Kidney (tissue), 14 donors: Measurements from ENCODE around the gene CD8B. TPM values are rescaled to one million over a fixed set of nuclear protein-coding genes. Genes with fewer than 3 reads are reported as not detected.

Experiments used
- DNase-seq, 5 donors: peaks; one replicate each; pipeline ENCODE4 v3.0.0-alpha.2; 2013 to 2020
- FAIRE-seq: peaks from 2 replicates; lab custom pipeline; 2012; peaks lifted over from hg19 to GRCh38; lab: Jason Lieb, UNC
- H3K27ac ChIP-seq, 2 donors: one replicate each; pipeline ENCODE4 v1.7.0; 2013; ENCODE audit warnings: low read depth in 2 of 2, low read length in 2 of 2, inconsistent platforms in 1 of 2
- H3K27me3 ChIP-seq: one replicate; pipeline ENCODE4 v1.7.1; 2013; ENCODE audit warnings: low read length, inconsistent platforms; ENCODE audit not compliant: control insufficient read depth, insufficient read depth
- H3K36me3 ChIP-seq, 3 donors: one replicate each; pipeline versions ENCODE4 v1.7.0 to v1.7.1; 2013; ENCODE audit warnings: low read length in 3 of 3, control low read depth in 1 of 3, inconsistent platforms in 1 of 3; ENCODE audit not compliant: insufficient read depth in 3 of 3, control insufficient read depth in 2 of 3
- H3K4me1 ChIP-seq, 3 donors: one replicate each; pipeline versions ENCODE4 v1.7.0 to v1.7.1; 2013; ENCODE audit warnings: low read length in 3 of 3, inconsistent platforms in 1 of 3, low read depth in 1 of 3; ENCODE audit not compliant: control insufficient read depth in 2 of 3, insufficient read depth in 2 of 3
- H3K4me3 ChIP-seq, 3 donors: one replicate each; pipeline versions ENCODE4 v1.7.0 to v1.8.1; 2013; ENCODE audit warnings: low read length in 3 of 3, control low read depth in 1 of 3, inconsistent platforms in 1 of 3
- H3K9ac ChIP-seq, 3 donors: one replicate each; pipeline versions ENCODE4 v1.7.0 to v1.7.1; 2013; ENCODE audit warnings: low read length in 3 of 3, control low read depth in 1 of 3, inconsistent platforms in 1 of 3
- H3K9me3 ChIP-seq, 3 donors: one replicate each; pipeline versions ENCODE4 v1.7.0 to v1.7.1; 2013; ENCODE audit warnings: low read length in 3 of 3, control low read depth in 1 of 3, inconsistent platforms in 1 of 3; ENCODE audit not compliant: control insufficient read depth in 2 of 3, insufficient read depth in 1 of 3
- intact Hi-C: fragments of 100-400 bp; cut with DNase I; formaldehyde crosslinking; loops from one replicate; pipeline ENCODE4 v1.11.1; 2022
- polyA plus RNA-seq: library from polyadenylated mRNA; stranded (reverse); fragments of 350-450 nt; fragmentation: Illumina TruSeq; extraction: RNeasy Lipid Tissue Mini Kit (QIAGEN cat#74804); gene quantifications from one replicate; pipeline ENCODE4 v1.2.3, GENCODE V29; 2014; ENCODE audit warnings: low read depth, low replicate concordance; ENCODE audit not compliant: insufficient read depth
- total RNA-seq: library from RNA; stranded (reverse); fragmentation: NEBNext Ultra II Directional; extraction: Animal tissue kit (Norgen Biotek cat#: 25700); gene quantifications from one replicate; pipeline ENCODE4 v1.2.1, GENCODE V29; 2021
- TF ChIP-seq, protein P1 (sequence below): IDR thresholded peaks from 3 replicates; pipeline ENCODE4 v1.5.1; 2012; ENCODE audit warnings: mild to moderate bottlenecking, moderate library complexity, borderline replicate concordance; ENCODE audit not compliant: insufficient read depth; ENCODE audit errors: extremely low read depth
- donor health status: control.
- donor health status: control.
- donor health status: control.
- donor health status: control.
- donor health status: control.
- donor health status: DM: yes; HTN: yes; CAD: no.
- donor health status: Normal renal cell carcinoma (clear cell type).

CD8B gene
- total and polyA plus RNA-seq, 2 donors from 2014 or later: 2.5 TPM; not detected in 1

DNA sequence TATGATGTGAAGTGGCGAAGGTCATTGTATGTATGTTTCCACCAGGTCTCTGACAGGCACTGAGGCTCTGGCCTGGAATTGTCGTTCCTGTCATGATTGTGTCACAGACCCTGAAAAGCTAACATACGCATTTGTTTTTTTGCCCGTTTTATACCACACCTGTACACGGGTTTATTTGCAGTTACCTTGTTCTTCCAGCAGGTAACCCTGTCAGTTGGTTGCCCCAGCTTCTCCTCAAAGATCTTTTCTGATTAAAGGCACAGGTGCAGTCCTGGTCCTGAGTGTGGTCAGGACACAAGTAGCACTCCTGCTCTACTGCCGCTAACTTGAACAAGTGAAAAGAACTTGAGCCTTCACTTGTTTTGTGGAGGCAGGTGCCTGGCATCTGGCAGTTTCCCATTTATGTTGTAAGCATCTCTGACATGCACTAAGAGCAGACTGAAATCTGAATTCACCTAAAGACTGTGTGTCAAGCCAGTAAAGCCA, 90.8 kb downstream of the CD8B start:
- Histone ChIP-seq H3K9ac (no peak overlapping the region), H3K36me3 (peaks cover 0 to 42% (median 33%) of the 10 kb centered on the region in 3 donors), H3K4me3 (no peak overlapping the region), H3K4me1 (no peaks in the 10 kb centered on the region), H3K27me3 (no peaks in the 10 kb centered on the region), H3K27ac (no peak overlapping the region), H3K9me3 (no peaks in the 10 kb centered on the region)
- FAIRE-seq: no peak
- DNase-seq: no peak
- intact Hi-C loops: no loop called here
- TF ChIP-seq, protein P1, sequence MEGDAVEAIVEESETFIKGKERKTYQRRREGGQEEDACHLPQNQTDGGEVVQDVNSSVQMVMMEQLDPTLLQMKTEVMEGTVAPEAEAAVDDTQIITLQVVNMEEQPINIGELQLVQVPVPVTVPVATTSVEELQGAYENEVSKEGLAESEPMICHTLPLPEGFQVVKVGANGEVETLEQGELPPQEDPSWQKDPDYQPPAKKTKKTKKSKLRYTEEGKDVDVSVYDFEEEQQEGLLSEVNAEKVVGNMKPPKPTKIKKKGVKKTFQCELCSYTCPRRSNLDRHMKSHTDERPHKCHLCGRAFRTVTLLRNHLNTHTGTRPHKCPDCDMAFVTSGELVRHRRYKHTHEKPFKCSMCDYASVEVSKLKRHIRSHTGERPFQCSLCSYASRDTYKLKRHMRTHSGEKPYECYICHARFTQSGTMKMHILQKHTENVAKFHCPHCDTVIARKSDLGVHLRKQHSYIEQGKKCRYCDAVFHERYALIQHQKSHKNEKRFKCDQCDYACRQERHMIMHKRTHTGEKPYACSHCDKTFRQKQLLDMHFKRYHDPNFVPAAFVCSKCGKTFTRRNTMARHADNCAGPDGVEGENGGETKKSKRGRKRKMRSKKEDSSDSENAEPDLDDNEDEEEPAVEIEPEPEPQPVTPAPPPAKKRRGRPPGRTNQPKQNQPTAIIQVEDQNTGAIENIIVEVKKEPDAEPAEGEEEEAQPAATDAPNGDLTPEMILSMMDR: no peak

DNA sequence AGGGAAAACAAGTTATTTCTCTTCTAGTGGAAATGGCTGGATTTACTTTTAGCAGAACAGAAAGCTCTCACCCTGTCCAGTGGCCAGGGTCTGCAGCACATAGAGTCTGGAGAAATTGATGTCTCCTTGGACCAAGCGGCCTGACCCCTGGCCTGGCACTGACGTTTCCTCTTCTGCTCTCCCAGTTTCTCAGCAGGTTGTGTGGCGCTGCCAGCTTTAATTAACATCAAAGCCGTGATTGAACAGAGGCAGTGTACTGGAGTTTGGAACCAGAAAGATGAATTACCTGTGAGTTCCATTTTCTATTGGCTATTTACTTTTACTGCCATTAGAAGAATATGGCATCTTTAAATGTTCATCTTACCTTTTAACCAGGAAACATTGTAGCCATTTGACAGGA, 91.8 kb downstream of the CD8B start:
- Histone ChIP-seq H3K9ac (no peak overlapping the region), H3K9me3 (no peaks in the 10 kb centered on the region), H3K27me3 (no peaks in the 10 kb centered on the region), H3K27ac (no peak overlapping the region), H3K36me3 (peaks cover 0 to 40% (median 36%) of the 10 kb centered on the region in 3 donors), H3K4me3 (no peak overlapping the region), H3K4me1 (no peaks in the 10 kb centered on the region)
- no peak for DNase-seq
- intact Hi-C loops: no loop called here
- TF ChIP-seq, protein P1: no peak
- FAIRE-seq: no peak

DNA sequence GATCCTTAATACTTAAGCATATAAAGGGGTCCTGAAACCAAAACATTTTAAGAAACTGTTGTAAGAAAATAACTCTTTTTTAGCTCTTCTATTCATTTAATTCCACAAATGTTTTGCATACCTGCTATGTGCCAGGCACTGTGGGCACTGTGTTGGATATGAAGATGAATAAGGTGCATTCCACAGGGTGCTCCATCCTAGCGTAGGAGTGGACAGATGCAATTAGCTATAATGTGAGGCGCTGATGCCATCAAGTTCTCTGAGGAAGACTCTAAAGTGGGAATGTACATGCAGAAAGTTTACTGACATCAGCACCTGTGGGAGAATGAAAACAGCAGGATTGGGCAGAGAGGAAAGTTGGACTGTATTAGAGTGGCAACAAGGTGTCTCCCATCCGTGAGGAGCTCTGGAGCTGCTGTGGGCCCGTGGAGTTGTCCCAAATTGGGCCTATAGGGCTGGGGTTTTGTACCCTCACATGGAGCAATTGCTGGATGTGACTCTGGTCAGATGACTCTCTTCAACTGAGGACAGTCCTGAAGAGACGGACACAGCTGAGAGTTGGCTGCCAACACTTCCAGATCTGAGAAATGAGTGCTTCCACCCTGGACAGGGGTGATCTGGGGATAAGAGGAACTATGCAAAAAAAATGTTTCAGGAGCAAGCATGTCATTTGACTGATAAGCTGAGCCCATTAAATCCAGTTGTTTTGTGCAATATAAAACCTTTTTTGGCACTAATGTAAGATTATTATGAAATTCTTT, 93.3 kb downstream of the CD8B start:
- Histone ChIP-seq H3K9me3 (no peaks in the 10 kb centered on the region), H3K4me3 (no peak overlapping the region), H3K9ac (no peak overlapping the region), H3K27ac (no peak overlapping the region), H3K4me1 (no peaks in the 10 kb centered on the region), H3K36me3 (peaks cover 0 to 34% (median 34%) of the 10 kb centered on the region in 3 donors), H3K27me3 (no peaks in the 10 kb centered on the region)
- FAIRE-seq (no peak), DNase-seq (no peak)
- intact Hi-C loops: no loop called here
- TF ChIP-seq, protein P1: no peak

Other genes with a start within 250 kb of the CD8B start
- gene RNF103, start 238.0 kb downstream of the CD8B start, total RNA-seq: 29.9 TPM
- gene RNF103, start 238.0 kb downstream of the CD8B start, polyA plus RNA-seq: 12.5 TPM
- gene RMND5A, start 141.6 kb downstream of the CD8B start, total RNA-seq: 33.6 TPM
- 13.9 TPM for gene RMND5A, start 141.6 kb downstream of the CD8B start, polyA plus RNA-seq
- gene CD8A, start 71.0 kb downstream of the CD8B start, total RNA-seq: 5.9 TPM
- gene CD8A, start 71.0 kb downstream of the CD8B start, polyA plus RNA-seq: 0.65 TPM
- 0.41 TPM for gene RGPD1, start 80.2 kb upstream of the CD8B start, total RNA-seq
- gene RGPD1, start 80.2 kb upstream of the CD8B start, polyA plus RNA-seq: 0.56 TPM
- 4.1 TPM for gene PLGLB1, start 160.0 kb upstream of the CD8B start, total RNA-seq
- gene PLGLB1, start 160.0 kb upstream of the CD8B start, polyA plus RNA-seq: 3.3 TPM